NCI-H69 (cell line): ENCODE results near the gene GPM6B.
"Not testable (repeated sequence)": the region's sequence is repeated elsewhere in the genome, so short reads cannot be mapped to it uniquely, and the experiment has no call there.

Source experiments
- DNase-seq: peaks from one replicate; lab custom pipeline; 2025; lab: John Stamatoyannopoulos, UW

GPM6B gene

GRCh38 chrX:13764765-13765164 is 52.1 kb downstream of the GPM6B start:
- peak; percentile 70 for DNase-seq

- peak; percentile 10 for DNase-seq
These were observed 52.6 kb downstream of the GPM6B start for GRCh38 chrX:13764281-13764680.

- peak; percentile 35 for DNase-seq
These were observed 53.4 kb downstream of the GPM6B start for GRCh38 chrX:13763489-13763888.

GRCh38 chrX:13761606-13762414 is 55.1 kb downstream of the GPM6B start:
- no peak for DNase-seq

- no peak for DNase-seq
These were observed 56.5 kb downstream of the GPM6B start for GRCh38 chrX:13760426-13760825.

- peak; percentile 17 for DNase-seq
These were observed 57.7 kb downstream of the GPM6B start for GRCh38 chrX:13759152-13759718.

GRCh38 chrX:13756381-13756780 is 60.5 kb downstream of the GPM6B start:
- DNase-seq, result no peak

GRCh38 chrX:13755254-13755653 is 61.6 kb downstream of the GPM6B start:
- no peak for DNase-seq

GRCh38 chrX:13754765-13755164 is 62.1 kb downstream of the GPM6B start:
- DNase-seq, result no peak

GRCh38 chrX:13752646-13753045 is 64.2 kb downstream of the GPM6B start:
- DNase-seq, result no peak

GRCh38 chrX:13752141-13752540 is 64.8 kb downstream of the GPM6B start:
- no peak for DNase-seq

- DNase-seq, result no peak
These were observed 66.1 kb downstream of the GPM6B start for GRCh38 chrX:13750812-13751211.

GRCh38 chrX:13750204-13750603 is 66.7 kb downstream of the GPM6B start:
- peak; percentile 67 for DNase-seq

- no peak for DNase-seq
These were observed 68.4 kb downstream of the GPM6B start for GRCh38 chrX:13748486-13748885.

GRCh38 chrX:13747836-13748235 is 69.1 kb downstream of the GPM6B start:
- peak; percentile 50 for DNase-seq

GRCh38 chrX:13742397-13743176 is 74.3 kb downstream of the GPM6B start:
- no peak for DNase-seq

GRCh38 chrX:13741695-13742094 is 75.2 kb downstream of the GPM6B start:
- DNase-seq, result no peak

- DNase-seq, result peak; percentile 97
These were observed 82.4 kb downstream of the GPM6B start, which contains the start of the genes OFD1 and TRAPPC2 for GRCh38 chrX:13734278-13735172. Gene OFD1, plus strand, starts transcription at chrX:13734748. Its CDS starts 324 bp downstream, at chrX:13735072. Gene TRAPPC2, minus strand, starts transcription at chrX:13734620. Its CDS starts 14,657 bp downstream, at chrX:13719963.

GRCh38 chrX:13733506-13733905 is 83.4 kb downstream of the GPM6B start:
- DNase-seq, result no peak

GRCh38 chrX:13732246-13733067 is 84.4 kb downstream of the GPM6B start:
- DNase-seq, result no peak

- DNase-seq, result not testable (repeated sequence)
These were observed 86.4 kb downstream of the GPM6B start for GRCh38 chrX:13730523-13730922.
